Adipocyte (in vitro differentiated cells): ENCODE measurements around the gene SUMO3.

Experiments
- DNase-seq: peaks from one replicate; pipeline ENCODE4 v3.0.0-alpha.2; 2015; ENCODE audit warnings: low read depth
- H3K27me3 ChIP-seq: replicated peaks from 2 replicates; pipeline ENCODE4 v1.7.0; 2013; ENCODE audit warnings: mild to moderate bottlenecking, low read length, moderate library complexity; ENCODE audit not compliant: control insufficient read depth, insufficient read depth
- H3K36me3 ChIP-seq: 2 replicates; pipeline ENCODE4 v1.7.0; 2013; ENCODE audit warnings: low read length, mild to moderate bottlenecking, moderate library complexity; ENCODE audit not compliant: control insufficient read depth, insufficient read depth, severe bottlenecking
- H3K4me1 ChIP-seq: 2 replicates; pipeline ENCODE4 v1.7.0; 2013; ENCODE audit warnings: mild to moderate bottlenecking, low read length, moderate library complexity; ENCODE audit not compliant: control insufficient read depth, insufficient read depth
- H3K4me3 ChIP-seq: 2 replicates; pipeline ENCODE4 v1.7.0; 2013; ENCODE audit warnings: mild to moderate bottlenecking, low read length, moderate library complexity
- H3K9ac ChIP-seq: 2 replicates; pipeline ENCODE4 v1.7.0; 2013; ENCODE audit warnings: mild to moderate bottlenecking, low read length, moderate library complexity
- H3K9me3 ChIP-seq: 2 replicates; pipeline ENCODE4 v1.7.0; 2013; ENCODE audit warnings: mild to moderate bottlenecking, low read length, moderate library complexity; ENCODE audit not compliant: control insufficient read depth

Gene SUMO3

GRCh38 chr21:44766818-44767354 is 51.0 kb downstream of the SUMO3 start:
- H3K4me3 ChIP-seq, result no peak overlapping the region
- no peaks in the 10 kb centered on the region for H3K27me3 ChIP-seq
- no peak for DNase-seq
- H3K9me3 ChIP-seq, result no peaks in the 10 kb centered on the region
- peaks cover 27% of the 10 kb centered on the region for H3K36me3 ChIP-seq
- H3K4me1 ChIP-seq, result no peaks in the 10 kb centered on the region
- no peak overlapping the region for H3K9ac ChIP-seq

GRCh38 chr21:44766014-44766817 is 51.6 kb downstream of the SUMO3 start:
- Histone ChIP-seq H3K4me1 (no peaks in the 10 kb centered on the region), H3K9ac (no peak overlapping the region), H3K4me3 (no peak overlapping the region), H3K9me3 (no peaks in the 10 kb centered on the region), H3K27me3 (peaks cover 6% of the 10 kb centered on the region), H3K36me3 (peaks cover 20% of the 10 kb centered on the region)
- no peak for DNase-seq

GRCh38 chr21:44765231-44766013 is 52.4 kb downstream of the SUMO3 start:
- H3K9ac ChIP-seq, result no peak overlapping the region
- H3K27me3 ChIP-seq, result peaks cover 14% of the 10 kb centered on the region
- H3K4me3 ChIP-seq, result no peak overlapping the region
- no peak for DNase-seq
- H3K9me3 ChIP-seq, result no peaks in the 10 kb centered on the region
- peaks cover 12% of the 10 kb centered on the region for H3K36me3 ChIP-seq
- H3K4me1 ChIP-seq, result no peaks in the 10 kb centered on the region

DNA sequence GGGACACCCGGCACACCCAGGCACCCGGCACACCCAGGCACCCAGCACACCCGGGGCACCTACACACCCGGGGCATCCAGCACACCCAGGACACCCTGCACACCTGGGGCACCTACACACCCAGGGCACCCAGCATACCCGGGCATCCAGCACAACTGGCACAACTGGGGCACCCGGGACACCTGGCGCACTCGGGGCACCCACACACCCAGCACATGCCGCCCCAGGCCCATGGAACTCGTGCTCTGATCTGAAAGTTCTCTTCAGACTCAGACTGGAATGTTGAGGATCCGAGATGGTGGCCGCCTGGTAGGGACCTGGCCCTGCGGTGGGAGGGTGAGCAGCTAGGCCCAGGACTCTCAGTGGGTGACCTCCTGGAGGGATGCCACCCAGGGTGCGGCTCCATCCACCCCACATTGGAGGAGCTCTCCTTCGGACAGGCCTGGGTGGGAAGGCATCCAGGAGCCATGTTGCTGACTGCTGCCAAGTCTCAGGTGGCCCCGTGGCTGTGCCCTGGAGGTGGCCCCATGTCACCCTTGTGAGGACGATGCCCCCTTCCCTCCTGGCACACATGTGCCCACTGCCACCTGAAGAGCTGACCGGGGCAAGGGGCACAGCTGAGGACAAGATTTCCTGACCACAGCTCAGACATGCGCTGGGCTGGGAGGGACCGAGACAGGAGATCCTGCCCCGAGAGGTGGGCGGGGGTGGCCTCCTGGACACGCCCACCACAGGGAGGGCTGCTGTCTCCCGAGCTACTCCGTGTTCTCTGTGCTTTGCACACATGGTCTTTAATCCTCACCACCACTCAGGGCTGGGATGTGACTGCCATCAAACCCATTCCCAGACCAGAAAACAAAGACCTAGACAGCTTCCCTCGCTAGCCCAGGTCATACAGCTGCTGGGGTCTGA is 53.3 kb downstream of the SUMO3 start:
- Histone ChIP-seq H3K27me3 (peaks cover 22% of the 10 kb centered on the region), H3K9ac (no peak overlapping the region), H3K4me3 (no peak overlapping the region), H3K36me3 (peaks cover 5% of the 10 kb centered on the region), H3K4me1 (no peaks in the 10 kb centered on the region), H3K9me3 (no peaks in the 10 kb centered on the region)
- no peak for DNase-seq

- DNase-seq, result no peak
- Histone ChIP-seq H3K27me3 (peaks cover 22% of the 10 kb centered on the region), H3K9me3 (no peaks in the 10 kb centered on the region), H3K4me3 (no peak overlapping the region), H3K4me1 (no peaks in the 10 kb centered on the region), H3K36me3 (peaks cover 5% of the 10 kb centered on the region), H3K9ac (no peak overlapping the region)
Observed at GRCh38 chr21:44763451-44764318, 54.2 kb downstream of the SUMO3 start.

DNA sequence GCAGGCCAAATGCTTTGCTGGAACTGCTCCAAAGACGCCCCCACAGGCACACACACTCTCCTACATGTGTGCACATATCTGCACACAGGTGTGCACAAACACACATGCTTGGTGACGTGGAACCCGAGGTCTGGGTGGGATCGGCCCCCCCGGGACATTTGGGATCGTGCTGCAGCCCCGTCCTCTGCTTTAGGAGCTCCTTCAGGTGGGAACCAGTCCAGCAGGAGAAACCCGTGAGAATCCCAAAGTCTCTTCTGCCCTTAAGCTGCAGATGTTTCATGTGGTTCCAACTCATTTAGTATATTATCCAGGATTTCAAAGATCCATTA is 54.8 kb downstream of the SUMO3 start:
- no peak overlapping the region for H3K4me3 ChIP-seq
- no peaks in the 10 kb centered on the region for H3K4me1 ChIP-seq
- H3K9me3 ChIP-seq, result no peaks in the 10 kb centered on the region
- peaks cover 22% of the 10 kb centered on the region for H3K27me3 ChIP-seq
- H3K9ac ChIP-seq, result no peak overlapping the region
- DNase-seq, result no peak
- no peaks in the 10 kb centered on the region for H3K36me3 ChIP-seq

DNA sequence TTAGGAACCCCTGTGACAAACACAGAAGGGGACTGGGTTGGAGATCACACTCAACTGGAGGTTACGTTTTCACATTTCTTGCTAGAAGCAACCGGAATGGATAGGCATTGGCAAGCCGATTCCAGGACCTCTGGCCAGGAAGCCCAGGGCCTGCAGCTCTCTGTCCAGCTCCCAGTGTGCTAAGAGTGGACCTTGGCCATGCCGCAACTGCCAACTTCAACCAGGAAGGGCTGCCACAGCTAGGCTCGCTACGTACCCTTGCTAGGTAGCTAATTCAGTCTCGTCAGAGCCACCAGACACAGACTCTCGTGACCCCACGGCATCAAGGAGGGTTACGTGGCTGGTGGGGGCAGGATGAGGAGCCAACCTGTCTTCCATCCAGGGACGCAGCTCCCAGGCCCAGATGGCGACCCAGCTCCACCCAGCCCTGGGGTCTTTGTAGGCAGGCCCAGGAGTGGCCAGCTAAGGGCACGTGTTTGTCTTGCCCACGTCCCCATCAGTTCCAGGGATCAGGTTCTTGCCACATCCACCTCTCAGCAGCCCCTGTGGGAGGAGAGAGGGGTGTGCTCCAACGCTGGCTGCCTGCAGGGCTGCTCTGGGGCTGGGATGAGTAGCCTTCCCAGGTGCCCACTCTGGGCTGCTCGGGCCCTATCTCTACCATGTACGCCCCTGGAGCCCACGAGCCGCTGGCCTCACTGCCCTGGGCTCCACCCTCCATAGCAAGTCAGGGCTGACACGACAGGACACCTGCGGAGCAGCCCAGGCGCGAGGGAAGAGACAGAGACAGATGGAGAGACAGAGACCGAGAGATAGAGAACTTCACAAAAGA is 55.4 kb downstream of the SUMO3 start:
- no peaks in the 10 kb centered on the region for H3K36me3 ChIP-seq
- no peak overlapping the region for H3K4me3 ChIP-seq
- DNase-seq, result no peak
- H3K27me3 ChIP-seq, result peaks cover 24% of the 10 kb centered on the region
- no peaks in the 10 kb centered on the region for H3K9me3 ChIP-seq
- no peak overlapping the region for H3K9ac ChIP-seq
- no peaks in the 10 kb centered on the region for H3K4me1 ChIP-seq

DNA sequence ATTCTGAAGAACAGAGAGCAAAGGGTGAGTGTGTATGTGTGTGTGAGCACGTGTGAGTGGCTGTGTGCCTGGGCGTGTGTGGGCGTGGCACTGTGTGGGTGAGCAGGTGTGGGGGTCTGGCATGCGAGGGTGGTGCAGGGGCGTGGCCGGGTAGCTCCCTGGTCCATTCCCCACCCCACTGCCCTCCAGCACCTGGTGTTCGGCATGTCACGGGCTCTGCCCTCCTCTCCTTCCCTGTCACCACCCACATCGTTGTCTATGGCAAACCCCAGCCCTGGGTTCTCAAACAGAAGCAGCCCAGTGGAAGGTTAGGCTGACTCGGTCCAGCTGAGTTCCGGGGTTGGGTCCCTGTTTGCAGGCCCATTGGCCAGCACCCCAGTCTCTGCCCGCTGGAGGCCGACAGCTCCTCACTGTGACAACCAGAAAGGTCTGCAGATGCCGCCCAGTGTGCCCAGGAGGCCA is 56.1 kb downstream of the SUMO3 start:
- Histone ChIP-seq H3K36me3 (no peaks in the 10 kb centered on the region), H3K4me3 (no peak overlapping the region), H3K9me3 (peaks cover under 1% of the 10 kb centered on the region), H3K9ac (no peak overlapping the region), H3K27me3 (peaks cover 24% of the 10 kb centered on the region), H3K4me1 (no peaks in the 10 kb centered on the region)
- no peak for DNase-seq

DNA sequence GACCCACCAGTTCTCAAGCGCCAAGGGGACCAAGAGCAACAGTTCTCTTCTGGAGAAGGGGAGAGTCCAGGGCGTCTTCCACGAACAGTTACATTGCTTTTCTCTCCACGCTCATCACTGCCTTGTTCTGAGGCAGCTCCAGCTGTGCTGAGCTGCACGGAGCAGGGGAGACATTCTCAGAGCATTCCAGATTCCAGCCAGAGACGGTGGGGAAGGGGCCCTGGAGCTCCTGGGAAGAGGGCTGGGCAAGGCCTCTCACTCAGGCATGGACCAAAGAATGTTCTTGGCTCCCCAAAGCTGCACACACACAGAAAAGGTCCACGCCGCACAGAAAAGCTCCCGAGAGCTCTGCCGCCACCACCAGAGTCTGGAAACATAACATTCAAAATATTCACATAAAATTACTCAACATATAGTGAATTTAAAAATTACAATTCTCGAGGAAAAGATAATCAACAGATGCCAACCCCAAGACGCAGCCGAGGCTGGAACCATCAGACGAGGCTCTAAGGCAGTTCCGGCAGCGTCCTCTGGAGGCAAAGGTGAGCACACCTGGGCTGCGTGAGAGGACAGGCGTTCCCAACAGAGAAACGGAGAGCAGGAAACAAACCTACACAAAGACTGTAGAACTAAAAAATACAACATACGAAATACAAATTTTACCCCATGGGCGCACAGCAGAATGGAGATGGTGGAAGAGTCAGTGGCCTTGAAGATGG is 56.7 kb downstream of the SUMO3 start:
- H3K4me1 ChIP-seq, result no peaks in the 10 kb centered on the region
- no peak overlapping the region for H3K9ac ChIP-seq
- H3K27me3 ChIP-seq, result peaks cover 24% of the 10 kb centered on the region
- no peak for DNase-seq
- H3K4me3 ChIP-seq, result no peak overlapping the region
- H3K9me3 ChIP-seq, result peaks cover 5% of the 10 kb centered on the region
- H3K36me3 ChIP-seq, result no peaks in the 10 kb centered on the region
